Vagina (tissue), 2 donors: ENCODE results near the gene TULP4. TPM values are rescaled to one million over a fixed set of nuclear protein-coding genes. Genes with fewer than 3 reads are reported as not detected.

Experiments
- DNase-seq, 2 donors: peaks; one replicate each; pipeline ENCODE4 v3.0.0-alpha.2; 2017; ENCODE audit errors: extremely low spot score in 2 of 2
- H3K27ac ChIP-seq: fragments of 200-600 bp; sonication (generic); one replicate; pipeline ENCODE4 v1.5.1; 2019
- H3K27me3 ChIP-seq: fragments of 200-600 bp; sonication (generic); one replicate; pipeline ENCODE4 v1.5.1; 2019
- H3K36me3 ChIP-seq, 2 donors: fragments of 200-600 bp; sonication (generic); one replicate each; pipeline ENCODE4 v1.5.1; 2017 to 2019
- H3K4me1 ChIP-seq: fragments of 200-600 bp; sonication (generic); one replicate; pipeline ENCODE4 v1.5.1; 2019
- H3K4me3 ChIP-seq, 2 donors: fragments of 200-600 bp; sonication (generic); 1 replicate in 1 of 2; 2 replicates in 1 of 2; pipeline ENCODE4 v1.5.1; 2016 to 2019
- H3K9me3 ChIP-seq: fragments of 200-600 bp; sonication (generic); one replicate; pipeline ENCODE4 v1.5.1; 2019
- CTCF ChIP-seq, 3 experiments: fragments of 450-650 bp in 2 of 3; fragments of 200-600 bp in 1 of 3; sonication (generic) in 1 of 3; IDR thresholded peaks; one replicate each; pipeline ENCODE4 v1.5.1; 2017 to 2019; ENCODE audit warnings: antibody characterized with exemption in 3 of 3, mild to moderate bottlenecking in 2 of 3, moderate library complexity in 2 of 3
- POLR2A ChIP-seq, 2 donors: fragments of 450-650 bp; IDR thresholded peaks; one replicate each; pipeline ENCODE4 v1.6.1; 2017; ENCODE audit warnings: antibody characterized with exemption in 2 of 2, mild to moderate bottlenecking in 2 of 2, moderate library complexity in 2 of 2
- POLR2AphosphoS5 ChIP-seq, 2 donors: sonication (generic); formaldehyde crosslinking; IDR thresholded peaks; one replicate each; pipeline ENCODE4 v1.9.0; 2017; ENCODE audit warnings: antibody characterized with exemption in 2 of 2, mild to moderate bottlenecking in 2 of 2, low read depth in 1 of 2; ENCODE audit not compliant: insufficient read depth in 1 of 2
- intact Hi-C: fragments of 100-400 bp; cut with DNase I; formaldehyde crosslinking; loops from one replicate; pipeline ENCODE4 v1.15.1; 2023
- total RNA-seq: library from RNA; depleted of rRNA; stranded (reverse); fragments of >200 nt; gene quantifications from one replicate; pipeline ENCODE4 v1.2.3, GENCODE V29; 2016

The TULP4 gene
- total RNA-seq, 1 donor from 2014 or later, result 79.8 TPM

GRCh38 chr6:158353883-158354877, 41.9 kb downstream of the TULP4 start:
- no peak for TF ChIP-seq POLR2AphosphoS5 (IDR thresholded peaks at IDR 0.05; ENCODE audit: insufficient read depth in 1 of 2, low read depth in 1 of 2)
- TF ChIP-seq POLR2A (IDR thresholded peaks at IDR 0.05), result no peak
- TF ChIP-seq CTCF (IDR thresholded peaks at IDR 0.05), result no peak
- DNase-seq, result no peak
- Histone ChIP-seq H3K4me1 (peaks cover 8% of the 10 kb centered on the region), H3K9me3 (no peaks in the 10 kb centered on the region), H3K27me3 (no peaks in the 10 kb centered on the region), H3K36me3 (no peaks in the 10 kb centered on the region), H3K27ac (no peak overlapping the region), H3K4me3 (no peak overlapping the region)
- intact Hi-C loops, result no loop called here

GRCh38 chr6:158356586-158357546, 44.6 kb downstream of the TULP4 start:
- Histone ChIP-seq H3K27me3 (no peaks in the 10 kb centered on the region), H3K4me1 (peaks cover 15% of the 10 kb centered on the region), H3K36me3 (no peaks in the 10 kb centered on the region), H3K27ac (no peak overlapping the region), H3K9me3 (no peaks in the 10 kb centered on the region), H3K4me3 (no peak overlapping the region)
- DNase-seq, result no peak
- intact Hi-C loops, result no loop called here
- TF ChIP-seq CTCF (IDR thresholded peaks at IDR 0.05) (no peak), POLR2A (IDR thresholded peaks at IDR 0.05) (no peak), POLR2AphosphoS5 (IDR thresholded peaks at IDR 0.05; ENCODE audit: insufficient read depth in 1 of 2, low read depth in 1 of 2) (no peak)

GRCh38 chr6:158357570-158358216, 45.4 kb downstream of the TULP4 start:
- Histone ChIP-seq H3K9me3 (no peaks in the 10 kb centered on the region), H3K4me3 (no peak overlapping the region), H3K4me1 (peaks cover 23% of the 10 kb centered on the region), H3K27ac (no peak overlapping the region), H3K27me3 (no peaks in the 10 kb centered on the region), H3K36me3 (no peaks in the 10 kb centered on the region)
- TF ChIP-seq POLR2A (IDR thresholded peaks at IDR 0.05) (no peak), CTCF (IDR thresholded peaks at IDR 0.05) (no peak), POLR2AphosphoS5 (IDR thresholded peaks at IDR 0.05; ENCODE audit: insufficient read depth in 1 of 2, low read depth in 1 of 2) (no peak)
- no peak for DNase-seq
- intact Hi-C loops, result no loop called here

GRCh38 chr6:158358450-158359077, 46.3 kb downstream of the TULP4 start:
- DNase-seq, result no peak
- Histone ChIP-seq H3K4me3 (no peak overlapping the region), H3K27ac (no peak overlapping the region), H3K36me3 (no peaks in the 10 kb centered on the region), H3K9me3 (no peaks in the 10 kb centered on the region), H3K27me3 (no peaks in the 10 kb centered on the region), H3K4me1 (peaks cover 23% of the 10 kb centered on the region)
- intact Hi-C loops, result no loop called here
- no peak for TF ChIP-seq POLR2AphosphoS5 (IDR thresholded peaks at IDR 0.05; ENCODE audit: insufficient read depth in 1 of 2, low read depth in 1 of 2)
